GM10248 (cell line): ENCODE data around the gene MS4A15.

Experiments used
- CTCF ChIA-PET: fragments of 300-600 bp; sonication (Branson Sonifier 250); formaldehyde crosslinking; extraction: SDS; loops from one replicate; lab custom pipeline; 2021; ENCODE audit warnings: antibody characterized with exemption; lab: Yijun Ruan, JAX
- POLR2A ChIA-PET: fragments of 350-650 bp; sonication (Branson Sonifier 250); formaldehyde crosslinking; extraction: SDS; loops from one replicate; lab custom pipeline; 2020; ENCODE audit warnings: antibody characterized with exemption; lab: Yijun Ruan, JAX
- DNase-seq: peaks from one replicate; pipeline ENCODE4 v3.0.0; 2012; ENCODE audit errors: extremely low spot score
- CTCF ChIP-seq: IDR thresholded peaks from 2 replicates; pipeline ENCODE4 v1.5.1; 2012; ENCODE audit warnings: mild to moderate bottlenecking, low read depth; ENCODE audit errors: extremely low read depth, missing control alignments, control extremely low read depth

MS4A15 gene

GRCh38 chr11:60769811-60770210, 13.1 kb downstream of the MS4A15 start:
- no peak for DNase-seq
- ChIA-PET POLR2A (no interaction called here), CTCF (interaction anchor here (1.0 to 11.0 kb wide), 6 partner anchors 7 to 616 kb away, joined by 3 to 268 read pairs (median 3); partner anchors contain the start of gene MS4A15)
- TF ChIP-seq CTCF: no peak

DNA sequence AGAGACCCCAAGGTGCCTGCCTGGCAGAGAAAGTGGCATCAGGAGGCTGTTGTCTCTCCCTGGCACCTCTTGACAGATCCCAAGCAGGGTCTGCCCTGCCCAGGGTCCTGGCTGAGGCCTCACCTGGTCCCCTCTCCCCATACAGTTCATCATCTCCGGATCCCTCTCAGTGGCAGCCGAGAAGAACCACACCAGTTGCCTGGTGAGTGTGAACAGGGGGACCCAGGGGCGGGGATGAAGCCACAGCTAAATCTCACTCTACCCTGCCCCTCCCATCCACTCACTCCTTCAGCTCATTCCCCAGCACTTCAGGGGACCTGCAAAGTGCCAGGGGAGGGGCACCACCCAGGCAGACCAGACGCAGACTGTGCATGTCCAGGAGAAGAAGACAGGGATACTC, 14.5 kb downstream of the MS4A15 start:
- POLR2A ChIA-PET: no interaction called here
- CTCF ChIA-PET: interaction anchor here (1.0 to 12.5 kb wide), 5 partner anchors 6 to 128 kb away, joined by 3 to 268 read pairs (median 5); partner anchors contain the start of gene MS4A15
- DNase-seq: no peak
- no peak for TF ChIP-seq CTCF

DNA sequence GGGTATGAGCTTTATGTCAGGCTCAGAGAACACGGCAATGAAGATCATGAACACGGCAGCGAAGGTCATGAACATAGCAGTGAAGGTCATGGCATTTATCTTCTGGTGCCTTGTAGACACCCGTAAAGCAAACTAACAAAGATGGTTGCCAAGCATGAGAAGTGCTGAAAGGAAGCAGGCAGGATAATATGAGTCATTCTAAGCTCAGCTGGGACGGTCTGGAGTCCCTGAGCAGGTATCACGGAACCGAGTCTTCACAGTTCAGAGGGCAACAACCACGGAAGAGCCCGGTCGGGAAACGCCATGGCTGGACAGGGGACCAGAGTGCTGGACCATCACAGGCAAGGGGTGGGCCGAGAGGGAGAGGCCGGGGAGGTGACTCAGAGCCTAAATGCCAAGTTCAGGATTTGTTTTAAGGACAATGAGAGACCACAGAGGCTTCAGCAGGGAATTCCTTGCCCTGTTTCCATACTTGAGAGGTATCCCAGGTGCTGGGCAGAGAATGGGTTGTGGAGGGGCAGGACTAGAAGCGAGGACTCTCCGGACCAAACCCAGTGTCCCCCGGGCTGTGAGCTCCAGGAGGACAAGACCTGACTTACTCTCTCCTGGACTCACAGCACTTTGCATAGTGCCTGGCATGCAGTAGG, 15.3 kb downstream of the MS4A15 start:
- DNase-seq: no peak
- TF ChIP-seq CTCF: no peak
- ChIA-PET POLR2A (no interaction called here), CTCF (interaction anchor here (1.0 to 12.5 kb wide), 10 partner anchors 7 to 128 kb away, joined by 3 to 268 read pairs (median 5); partner anchors contain the start of genes CCDC86 and MS4A15)

DNA sequence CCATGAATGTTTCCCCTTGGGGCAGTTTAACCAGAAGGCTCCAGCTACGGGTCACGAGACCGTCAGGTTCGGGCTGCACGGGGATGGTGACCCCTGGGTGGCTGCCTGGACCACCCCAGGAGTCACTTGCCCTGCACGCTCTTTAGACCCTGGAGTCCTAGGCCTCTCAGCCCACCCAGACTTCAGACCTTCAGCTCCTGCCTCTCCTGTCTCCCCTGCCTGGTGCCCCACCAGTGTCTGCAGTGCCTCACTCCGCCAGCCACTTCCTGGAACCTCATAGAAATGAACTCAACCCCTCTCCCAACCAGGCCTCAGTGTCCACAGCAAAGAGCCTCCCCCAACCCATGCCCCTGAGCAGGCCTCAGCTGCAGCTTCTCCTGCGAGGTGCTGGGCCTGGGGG, 16.0 kb downstream of the MS4A15 start:
- no peak for DNase-seq
- ChIA-PET CTCF (interaction anchor here (1.2 to 12.5 kb wide), 8 partner anchors 8 to 127 kb away, joined by 3 to 268 read pairs (median 8); partner anchors contain the start of gene CCDC86), POLR2A (no interaction called here)
- TF ChIP-seq CTCF: no peak

DNA sequence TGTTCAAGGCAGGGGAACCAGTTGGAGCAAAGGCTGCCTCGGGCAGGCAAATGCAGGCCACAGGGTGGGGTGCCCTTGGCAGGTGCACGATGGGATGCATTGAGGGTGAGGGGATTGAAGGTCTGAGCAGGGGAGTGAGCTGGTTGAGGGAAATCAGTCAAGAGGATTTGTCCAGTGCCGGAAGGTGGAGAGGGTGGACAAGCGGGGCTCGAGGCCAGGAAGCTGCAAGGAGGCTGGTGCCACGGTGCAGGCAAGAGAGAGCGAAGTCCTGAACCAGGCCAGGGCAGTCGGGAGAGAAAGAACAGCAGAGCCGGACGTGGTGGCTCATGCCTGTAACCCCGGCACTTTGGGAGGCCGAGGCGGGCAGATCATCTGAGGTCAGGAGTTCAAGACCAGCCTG, 18.1 kb downstream of the MS4A15 start:
- POLR2A ChIA-PET: no interaction called here

GRCh38 chr11:60775420-60775961, 18.8 kb downstream of the MS4A15 start:
- POLR2A ChIA-PET: no interaction called here
- DNase-seq: peak; percentile 87
- CTCF ChIA-PET: interaction anchor here (0.6 to 12.5 kb wide), 47 partner anchors 9 to 742 kb away, joined by 3 to 268 read pairs (median 4); partner anchors contain the start of genes CCDC86, MS4A10, PRPF19 and TMEM109
- peak; percentile 74 for TF ChIP-seq CTCF

More for the DNA sequence above, 18.1 kb downstream of the MS4A15 start:
- CTCF ChIA-PET: interaction anchor here (0.8 to 12.5 kb wide), 37 partner anchors 10 to 743 kb away, joined by 3 to 268 read pairs (median 4); partner anchors contain the start of genes CCDC86, MS4A10, PRPF19 and TMEM109
- TF ChIP-seq CTCF: no peak
- DNase-seq: no peak
